ENCODE data around the gene PIGT. TPM values are rescaled to one million over a fixed set of nuclear protein-coding genes. Genes with fewer than 3 reads are reported as not detected.

PIGT gene
- total and polyA plus RNA-seq, 9 donors: 30.0 to 172 (median 69.3) TPM

GRCh38 chr20:45461225-45461624, 45.3 kb downstream of the PIGT start:
- TF ChIP-seq CTCF (IDR thresholded peaks at IDR 0.05) (no peak), EP300 (IDR thresholded peaks at IDR 0.05) (no peak), POLR2A (IDR thresholded peaks at IDR 0.05) (no peak)
- Histone ChIP-seq H3K36me3 (no peaks in the 10 kb centered on the region), H3K27me3 (no peaks in the 10 kb centered on the region), H3K9me3 (no peaks in the 10 kb centered on the region), H3K27ac (no peak overlapping the region), H3K4me3 (no peak overlapping the region), H3K4me1 (ENCODE audit: insufficient read depth) (no peaks in the 10 kb centered on the region)
- intact Hi-C loops (cut with DNase I): no loop called here
- 84 to 97% (median 95%) methylated on average over 1 of the region's 1 CpG for WGBS, 3 donors
- no peak for DNase-seq

- Histone ChIP-seq H3K4me1 (ENCODE audit: insufficient read depth) (no peaks in the 10 kb centered on the region), H3K27me3 (no peaks in the 10 kb centered on the region), H3K36me3 (no peaks in the 10 kb centered on the region), H3K27ac (no peak overlapping the region), H3K9me3 (no peaks in the 10 kb centered on the region), H3K4me3 (no peak overlapping the region)
- no peak for TF ChIP-seq CTCF (IDR thresholded peaks at IDR 0.05)
- TF ChIP-seq EP300 (IDR thresholded peaks at IDR 0.05): no peak
- TF ChIP-seq POLR2A (IDR thresholded peaks at IDR 0.05): no peak
- WGBS, 3 donors: 77 to 81% (median 80%) methylated on average over 6 of the region's 6 CpGs
- no peak for DNase-seq
- intact Hi-C loops (cut with DNase I): no loop called here
Observed at GRCh38 chr20:45462711-45463509, 47.0 kb downstream of the PIGT start.

- no peaks in the 10 kb centered on the region for H3K36me3 ChIP-seq
Observed at GRCh38 chr20:45463709-45464108, 47.8 kb downstream of the PIGT start.

GRCh38 chr20:45465491-45466266, 49.7 kb downstream of the PIGT start:
- 64 to 71% (median 68%) methylated on average over 1 of the region's 1 CpG for WGBS, 3 donors
- DNase-seq: no peak
- Histone ChIP-seq H3K27me3 (no peaks in the 10 kb centered on the region), H3K27ac (no peak overlapping the region), H3K36me3 (no peaks in the 10 kb centered on the region), H3K9me3 (no peaks in the 10 kb centered on the region), H3K4me1 (ENCODE audit: insufficient read depth) (no peaks in the 10 kb centered on the region), H3K4me3 (no peak overlapping the region)
- intact Hi-C loops (cut with DNase I): no loop called here
- TF ChIP-seq EP300 (IDR thresholded peaks at IDR 0.05) (no peak), CTCF (IDR thresholded peaks at IDR 0.05) (no peak), POLR2A (IDR thresholded peaks at IDR 0.05) (no peak)

More at GRCh38 chr20:45463709-45464108, 47.8 kb downstream of the PIGT start:
- Histone ChIP-seq H3K27me3 (no peaks in the 10 kb centered on the region), H3K9me3 (no peaks in the 10 kb centered on the region), H3K27ac (no peak overlapping the region), H3K4me3 (no peak overlapping the region), H3K4me1 (ENCODE audit: insufficient read depth) (no peaks in the 10 kb centered on the region)
- WGBS, 3 donors: 59 to 70% (median 62%) methylated on average over 4 of the region's 4 CpGs
- TF ChIP-seq EP300 (IDR thresholded peaks at IDR 0.05) (no peak), CTCF (IDR thresholded peaks at IDR 0.05) (no peak), POLR2A (IDR thresholded peaks at IDR 0.05) (no peak)
- DNase-seq: no peak
- intact Hi-C loops (cut with DNase I): no loop called here
